Neural progenitor cell (in vitro differentiated cells): ENCODE data around the gene SNTA1. TPM values are rescaled to one million over a fixed set of nuclear protein-coding genes. Genes with fewer than 3 reads are reported as not detected.

ENCODE experiments used
- DNase-seq: peaks from one replicate; pipeline ENCODE4 v3.0.0-alpha.2; 2016; ENCODE audit warnings: low spot score
- H2AFZ ChIP-seq: fragments of 200-600 bp; sonication (generic); replicated peaks from 2 replicates; pipeline ENCODE4 v1.6.1; 2016; ENCODE audit warnings: antibody characterized with exemption
- H3F3A ChIP-seq: fragments of 200-600 bp; sonication (generic); 2 replicates; pipeline ENCODE4 v1.6.1; 2016; ENCODE audit warnings: antibody characterized with exemption, low read depth
- H3K27ac ChIP-seq: fragments of 200-600 bp; sonication (generic); 2 replicates; pipeline ENCODE4 v1.5.1; 2016; ENCODE audit warnings: mild to moderate bottlenecking
- H3K27me3 ChIP-seq: fragments of 200-600 bp; sonication (generic); 2 replicates; pipeline ENCODE4 v1.6.1; 2016; ENCODE audit warnings: mild to moderate bottlenecking, moderate library complexity
- H3K36me3 ChIP-seq: fragments of 200-600 bp; sonication (generic); 2 replicates; pipeline ENCODE4 v1.5.1; 2016
- H3K4me1 ChIP-seq: fragments of 200-600 bp; sonication (generic); 2 replicates; pipeline ENCODE4 v1.6.1; 2016; ENCODE audit warnings: mixed run types
- H3K4me2 ChIP-seq: fragments of 200-600 bp; sonication (generic); 2 replicates; pipeline ENCODE4 v1.6.1; 2016
- H3K4me3 ChIP-seq: fragments of 200-600 bp; sonication (generic); 2 replicates; pipeline ENCODE4 v1.5.1; 2016
- H3K79me2 ChIP-seq: fragments of 200-600 bp; sonication (generic); 2 replicates; pipeline ENCODE4 v1.6.1; 2016; ENCODE audit warnings: low read depth
- H3K9ac ChIP-seq: fragments of 200-600 bp; sonication (generic); 2 replicates; pipeline ENCODE4 v1.6.1; 2016
- H3K9me3 ChIP-seq: fragments of 200-600 bp; sonication (generic); 2 replicates; pipeline ENCODE4 v1.5.1; 2016; ENCODE audit warnings: low read depth
- H4K20me1 ChIP-seq: fragments of 200-600 bp; sonication (generic); 2 replicates; pipeline ENCODE4 v1.6.1; 2016; ENCODE audit warnings: low read depth
- H3K27ac Mint-ChIP-seq: 3 replicates; pipeline ENCODE4 v1.8.0; 2021; ENCODE audit warnings: mixed read lengths
- H3K27me3 Mint-ChIP-seq: 2 replicates; pipeline ENCODE4 v1.8.0; 2022; ENCODE audit warnings: low read depth, mild to moderate bottlenecking, inconsistent platforms, moderate library complexity, mixed read lengths; ENCODE audit not compliant: insufficient read depth
- H3K36me3 Mint-ChIP-seq: 3 replicates; pipeline ENCODE4 v1.8.0; 2021; ENCODE audit warnings: mixed read lengths
- H3K4me1 Mint-ChIP-seq: 3 replicates; pipeline ENCODE4 v1.8.0; 2021; ENCODE audit warnings: mixed read lengths
- H3K4me3 Mint-ChIP-seq: 3 replicates; pipeline ENCODE4 v1.8.0; 2021; ENCODE audit warnings: mild to moderate bottlenecking, moderate library complexity, mixed read lengths
- H3K9me3 Mint-ChIP-seq: 3 replicates; pipeline ENCODE4 v1.8.0; 2020; ENCODE audit warnings: mixed read lengths
- CTCF ChIP-seq: fragments of 200-600 bp; sonication (generic); IDR thresholded peaks from 2 replicates; pipeline ENCODE4 v1.5.1; 2017; ENCODE audit warnings: antibody characterized with exemption, mild to moderate bottlenecking
- EZH2 ChIP-seq: fragments of 200-600 bp; sonication (generic); IDR thresholded peaks from 2 replicates; pipeline ENCODE4 v1.6.1; 2017; ENCODE audit warnings: antibody characterized with exemption, mild to moderate bottlenecking, moderate library complexity
- EZH2phosphoT487 ChIP-seq: fragments of 200-600 bp; sonication (generic); IDR thresholded peaks from 2 replicates; pipeline ENCODE4 v1.6.1; 2017; ENCODE audit warnings: antibody characterized with exemption
- total RNA-seq: library from RNA; depleted of rRNA; stranded (reverse); fragments of >200 nt; gene quantifications from 2 replicates; pipeline ENCODE4 v1.2.3, GENCODE V29; 2015; ENCODE audit warnings: low replicate concordance

SNTA1 gene
- total RNA-seq, 1 donor from 2014 or later: 6.3 TPM

GRCh38 chr20:33463332-33464101 lies 20.0 kb upstream of the SNTA1 start:
- TF ChIP-seq EZH2: no peak
- TF ChIP-seq CTCF: no peak
- TF ChIP-seq EZH2phosphoT487: no peak
- Histone ChIP-seq H3K4me3 (no peak overlapping the region), H3K4me2 (no peak overlapping the region), H3K79me2 (no peaks in the 10 kb centered on the region), H3K27me3 (peaks cover 16% of the 10 kb centered on the region), H3K4me1 (peaks cover 12% of the 10 kb centered on the region), H3K27ac (no peak overlapping the region), H3K36me3 (no peaks in the 10 kb centered on the region), H3K9me3 (no peaks in the 10 kb centered on the region), H3K9ac (no peak overlapping the region), H4K20me1 (peaks cover 11% of the 10 kb centered on the region), H2AFZ (no peak overlapping the region), H3F3A (peaks cover 5% of the 10 kb centered on the region)
- Mint-ChIP-seq H3K4me3 (peak overlapping the region; percentile 61), H3K36me3 (no peaks in the 10 kb centered on the region), H3K27me3 (peaks cover 10% of the 10 kb centered on the region), H3K9me3 (no peaks in the 10 kb centered on the region), H3K4me1 (peaks cover 21% of the 10 kb centered on the region), H3K27ac (peak overlapping the region; percentile 48)
- DNase-seq: no peak

- H2AFZ ChIP-seq: no peak overlapping the region
- no peak for TF ChIP-seq CTCF
- H3K4me2 ChIP-seq: no peak overlapping the region
- H3K27me3 Mint-ChIP-seq: peaks cover 10% of the 10 kb centered on the region
- peaks cover 8% of the 10 kb centered on the region for H4K20me1 ChIP-seq
- peaks cover 7% of the 10 kb centered on the region for H3K4me1 ChIP-seq
- H3K36me3 Mint-ChIP-seq: no peaks in the 10 kb centered on the region
- H3K9ac ChIP-seq: no peak overlapping the region
- no peaks in the 10 kb centered on the region for H3K36me3 ChIP-seq
- no peaks in the 10 kb centered on the region for H3K9me3 ChIP-seq
- no peaks in the 10 kb centered on the region for H3K9me3 Mint-ChIP-seq
- H3K79me2 ChIP-seq: no peaks in the 10 kb centered on the region
- peaks cover 16% of the 10 kb centered on the region for H3K27me3 ChIP-seq
- H3K4me3 ChIP-seq: no peak overlapping the region
- no peak overlapping the region for H3K27ac ChIP-seq
- H3F3A ChIP-seq: peaks cover 5% of the 10 kb centered on the region
- H3K27ac Mint-ChIP-seq: peak overlapping the region; percentile 24
- H3K4me3 Mint-ChIP-seq: no peak overlapping the region
- DNase-seq: no peak
- H3K4me1 Mint-ChIP-seq: peaks cover 17% of the 10 kb centered on the region
Measured at GRCh38 chr20:33460711-33461110, 17.1 kb upstream of the SNTA1 start.

DNA sequence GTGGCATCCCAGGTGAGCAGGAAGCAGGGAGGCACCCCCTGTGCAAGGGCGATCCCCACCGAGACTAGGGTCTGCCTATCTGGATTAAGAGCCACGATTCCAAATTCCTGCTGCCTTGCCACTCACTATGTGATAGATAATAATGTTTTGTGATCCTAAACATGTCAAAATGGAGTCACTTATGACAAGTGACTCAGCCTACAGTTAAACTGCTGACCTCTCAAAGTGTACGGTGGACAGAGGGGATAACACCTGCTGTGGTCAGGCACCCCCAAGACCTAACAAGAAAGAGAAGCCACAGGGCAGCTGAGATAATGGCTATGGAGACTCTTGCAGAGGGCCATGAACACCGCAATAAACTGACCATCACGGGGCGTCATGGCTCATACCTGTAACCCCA lies 16.0 kb upstream of the SNTA1 start:
- Mint-ChIP-seq H3K9me3 (no peaks in the 10 kb centered on the region), H3K27ac (no peak overlapping the region), H3K4me3 (no peak overlapping the region), H3K4me1 (peaks cover 9% of the 10 kb centered on the region), H3K27me3 (peaks cover 10% of the 10 kb centered on the region), H3K36me3 (no peaks in the 10 kb centered on the region)
- DNase-seq: no peak
- Histone ChIP-seq H3K4me2 (no peak overlapping the region), H3F3A (no peaks in the 10 kb centered on the region), H4K20me1 (no peaks in the 10 kb centered on the region), H3K36me3 (no peaks in the 10 kb centered on the region), H3K27ac (no peak overlapping the region), H3K79me2 (no peaks in the 10 kb centered on the region), H3K9ac (no peak overlapping the region), H3K4me1 (no peaks in the 10 kb centered on the region), H3K27me3 (peaks cover 10% of the 10 kb centered on the region), H3K4me3 (no peak overlapping the region), H3K9me3 (no peaks in the 10 kb centered on the region), H2AFZ (no peak overlapping the region)
- TF ChIP-seq CTCF (no peak), EZH2phosphoT487 (no peak), EZH2 (no peak)
